HG02763 (cell line): ENCODE data around the gene AGL.
"Not testable (repeated sequence)": the region's sequence is repeated elsewhere in the genome, so short reads cannot be mapped to it uniquely, and the experiment has no call there.

Experiments
- ATAC-seq: cut with Tn5 transposase; IDR thresholded peaks from one replicate; pipeline ENCODE4 v1.9.1; 2021; ENCODE audit warnings: mild to moderate bottlenecking, moderate library complexity; ENCODE audit not compliant: unreplicated experiment

Gene AGL

GRCh38 chr1:99849744-99850458 is at the start of gene AGL:
AGL (plus strand) TSS chr1:99850361; CDS start chr1:99851043, 682 bp downstream.
- ATAC-seq = peak; percentile 99

DNA sequence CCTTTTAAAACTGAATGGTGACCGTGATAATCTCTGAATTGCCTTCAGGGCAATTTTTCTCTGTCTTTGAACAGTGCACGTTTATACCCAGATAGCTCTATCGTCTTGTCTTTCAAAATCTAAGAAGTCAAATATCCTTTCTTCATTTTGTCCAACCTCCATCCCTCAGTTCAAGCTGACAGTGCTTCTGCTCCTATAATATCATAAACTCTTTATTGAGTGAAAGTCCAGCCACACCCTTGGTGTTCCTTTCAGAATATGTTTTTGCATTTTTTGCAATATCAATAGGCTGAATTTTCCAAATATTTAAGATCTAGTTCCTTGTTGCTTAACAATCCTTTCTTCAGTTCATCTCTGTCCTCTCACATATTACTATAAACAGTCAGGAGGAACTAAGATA is 48.6 kb upstream of the AGL start:
- ATAC-seq = no peak

DNA sequence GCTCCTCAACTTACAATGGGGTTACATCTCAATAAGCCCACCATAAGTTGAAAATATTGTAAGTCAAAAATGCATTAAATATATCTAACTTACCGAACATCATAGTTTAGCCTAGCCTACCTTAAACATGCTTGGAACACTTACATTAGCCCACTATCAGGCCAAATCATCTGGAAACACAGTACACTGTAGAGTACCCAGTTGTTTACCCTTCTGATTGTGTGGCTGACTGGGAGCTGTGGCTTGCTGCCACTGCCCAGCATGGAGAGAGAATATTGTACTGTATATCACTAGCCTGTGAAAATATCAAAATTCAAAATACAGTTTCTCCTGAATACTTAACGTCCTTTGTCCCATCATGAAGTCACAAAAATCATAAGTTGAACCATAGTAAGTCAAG is 43.3 kb upstream of the AGL start:
- ATAC-seq = no peak

DNA sequence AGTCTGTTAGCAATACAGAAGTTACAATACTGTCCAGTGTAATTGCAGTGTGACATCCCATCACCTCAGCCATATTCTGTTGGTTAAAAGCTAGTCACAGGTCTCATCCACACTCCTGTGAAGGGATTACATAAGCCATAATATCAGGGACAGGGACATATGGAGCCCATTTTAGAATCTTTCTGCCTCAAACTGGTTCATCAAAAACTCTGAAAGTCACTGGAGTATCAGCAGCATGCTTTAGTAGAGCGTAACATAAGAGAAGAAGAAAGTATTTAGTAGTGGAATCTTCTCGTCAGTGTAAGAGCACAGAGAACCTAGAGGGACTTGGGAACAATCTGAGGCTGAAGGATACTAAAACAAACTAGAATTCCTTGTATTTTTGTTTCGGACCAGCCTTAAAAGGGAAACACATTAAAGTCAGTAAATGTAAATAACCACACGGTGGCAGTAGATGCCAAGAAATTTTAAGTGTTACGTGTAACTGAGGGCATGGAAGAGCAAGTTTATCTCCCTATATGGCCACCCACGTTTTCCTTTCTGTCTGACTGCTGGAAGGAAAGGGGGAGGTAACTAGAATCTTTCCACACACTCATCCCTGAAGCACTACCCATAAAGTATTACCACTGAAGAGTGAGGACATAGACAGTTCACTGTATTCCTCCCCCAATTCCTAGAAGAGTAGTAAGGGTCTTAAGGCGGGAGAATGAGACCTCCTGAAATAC is 41.6 kb upstream of the AGL start:
- peak; percentile 85 for ATAC-seq

DNA sequence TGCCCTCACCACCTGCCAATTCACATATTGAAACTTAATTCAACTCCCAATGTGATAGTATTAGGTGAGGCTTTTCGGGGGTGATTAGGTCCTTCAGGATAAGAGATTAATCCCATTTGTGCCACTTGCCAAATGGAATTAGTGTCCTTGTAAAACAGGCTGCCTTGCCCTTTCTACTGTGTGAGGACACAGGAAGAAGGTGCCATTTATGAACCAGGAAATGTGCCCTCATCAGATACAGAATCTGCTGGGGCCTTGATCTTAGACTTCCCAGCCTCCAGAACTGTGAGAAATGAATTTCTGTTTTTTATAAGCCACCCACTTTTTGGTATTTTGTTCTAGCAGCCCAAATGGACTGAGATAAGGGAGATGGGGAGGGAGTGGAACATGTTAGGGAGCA is 39.1 kb upstream of the AGL start:
- ATAC-seq = no peak

DNA sequence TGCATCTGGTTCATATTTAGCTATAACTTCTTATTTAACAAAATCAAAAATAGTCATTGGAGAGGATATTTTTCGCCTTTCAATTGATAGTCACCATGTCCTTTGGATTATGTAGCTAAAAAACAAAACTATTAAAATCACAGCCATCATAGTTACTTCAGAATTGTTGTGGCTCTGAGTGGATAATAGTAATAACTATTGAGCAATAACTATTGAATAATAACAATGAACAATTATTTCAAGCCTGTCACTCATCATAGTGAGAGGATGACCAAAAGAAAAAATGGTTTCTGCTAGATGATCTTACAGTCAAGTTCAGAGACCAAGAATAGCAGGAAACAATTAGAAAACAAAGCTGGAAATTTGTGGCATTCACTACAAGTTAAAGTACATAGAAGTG is 38.4 kb upstream of the AGL start:
- no peak for ATAC-seq

GRCh38 chr1:99814373-99814900 is 35.7 kb upstream of the AGL start:
- ATAC-seq = no peak

DNA sequence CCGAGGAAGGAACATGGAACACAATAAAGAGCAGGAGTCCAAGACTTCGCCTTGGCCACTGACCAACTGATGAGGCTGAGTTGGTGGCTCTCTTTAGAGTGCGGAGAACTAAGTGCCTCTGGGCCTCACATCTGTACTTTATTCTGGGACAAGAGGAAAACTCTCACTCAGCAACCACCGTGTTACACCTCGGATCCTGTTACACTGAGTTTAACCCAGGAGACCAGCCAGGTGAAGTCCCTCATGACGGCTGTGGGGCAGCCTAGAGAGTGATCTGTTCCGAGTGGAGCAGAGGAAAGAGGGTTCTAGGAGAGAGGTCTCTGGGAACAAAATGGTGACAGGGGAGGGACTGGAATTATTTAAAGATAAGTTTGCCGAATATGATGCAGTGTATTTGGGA is 33.5 kb upstream of the AGL start:
- no peak for ATAC-seq

- no peak for ATAC-seq
Measured at GRCh38 chr1:99818063-99818699, 32.0 kb upstream of the AGL start.

GRCh38 chr1:99820546-99820945 is 29.6 kb upstream of the AGL start:
- peak; percentile 89 for ATAC-seq

- no peak for ATAC-seq
Measured at GRCh38 chr1:99825098-99825497, 25.1 kb upstream of the AGL start.

DNA sequence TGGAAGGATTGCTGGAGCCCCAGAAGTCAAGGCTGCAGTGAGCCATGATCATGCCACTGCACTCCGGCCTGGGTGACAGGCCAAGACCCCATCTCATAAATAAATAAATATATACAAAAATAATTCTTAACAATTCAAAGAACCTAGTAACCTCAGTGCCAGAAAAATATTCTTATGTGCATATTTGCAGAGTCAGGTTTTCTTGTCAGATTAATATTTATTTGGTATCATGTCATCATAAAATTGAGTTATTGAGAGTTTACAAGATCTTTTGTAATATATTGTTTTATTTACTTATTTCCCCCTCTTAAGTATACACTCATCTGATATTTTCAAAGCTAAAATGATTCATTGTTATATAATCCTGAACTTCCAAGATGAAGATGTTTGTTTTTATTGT is 24.5 kb upstream of the AGL start:
- ATAC-seq = no peak

DNA sequence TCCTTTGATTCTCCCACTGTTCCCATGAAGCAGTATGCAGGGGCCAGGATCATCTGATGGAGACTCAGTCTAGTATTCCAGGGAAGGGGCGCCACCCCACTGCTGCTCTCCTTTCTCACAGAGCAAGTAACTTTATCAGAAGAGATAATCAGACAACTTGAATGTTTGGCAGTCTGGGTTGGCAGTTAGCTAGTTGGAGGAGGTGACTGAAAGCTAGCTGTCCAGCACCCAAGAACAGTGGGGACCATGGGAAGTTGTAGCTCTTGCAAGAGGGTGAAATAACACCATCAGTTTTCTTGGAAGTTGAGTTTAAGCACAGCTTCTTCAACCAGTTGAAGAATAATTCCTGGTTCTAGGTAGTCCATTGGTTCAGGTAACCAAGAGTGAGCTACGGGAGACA is 22.2 kb upstream of the AGL start:
- no peak for ATAC-seq

- ATAC-seq = no peak
Measured at GRCh38 chr1:99829269-99829668, 20.9 kb upstream of the AGL start.

- ATAC-seq = not testable (repeated sequence)
Measured at GRCh38 chr1:99833911-99834310, 16.2 kb upstream of the AGL start.

- ATAC-seq = not testable (repeated sequence)
Measured at GRCh38 chr1:99836171-99837103, 13.7 kb upstream of the AGL start.

DNA sequence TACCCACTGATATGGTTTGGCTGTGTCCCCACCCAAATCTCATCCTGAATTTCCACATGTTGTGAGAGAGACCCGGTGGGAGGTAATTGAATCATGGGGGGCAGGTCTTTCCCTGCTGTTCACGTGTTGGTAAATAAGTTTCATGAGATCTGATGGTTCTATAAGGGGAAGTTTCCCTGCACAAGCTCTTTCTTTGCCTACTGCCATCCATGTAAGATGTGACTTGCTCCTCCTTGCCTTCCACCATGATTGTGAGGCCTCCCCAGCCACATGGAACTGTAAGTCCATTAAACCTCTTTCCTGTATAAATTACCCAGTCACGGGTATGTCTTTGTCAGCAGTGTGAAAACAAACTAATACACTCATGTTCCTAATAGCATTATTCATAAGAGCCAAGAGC is 9.8 kb upstream of the AGL start:
- ATAC-seq = not testable (repeated sequence)

DNA sequence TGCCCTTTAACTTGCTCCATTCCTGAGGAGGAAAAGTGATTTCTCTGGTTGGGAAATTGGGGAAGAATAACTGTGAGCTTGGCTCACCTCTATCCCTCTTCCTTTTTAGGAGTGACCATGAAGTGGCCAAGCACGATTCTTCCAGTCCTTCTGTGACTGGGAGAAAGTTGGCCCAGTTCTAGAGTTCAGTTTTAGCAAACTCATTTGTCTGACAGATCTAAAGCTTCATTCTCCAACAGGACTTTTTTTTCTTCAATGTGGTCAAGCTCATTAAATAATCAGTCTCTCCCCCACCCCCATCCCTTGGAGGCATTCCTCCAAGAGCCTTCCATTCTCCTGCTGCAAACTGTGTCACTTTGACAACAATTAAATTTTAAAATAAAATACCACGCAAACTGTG is 6.4 kb upstream of the AGL start:
- no peak for ATAC-seq

- ATAC-seq = not testable (repeated sequence)
Measured at GRCh38 chr1:99845201-99845600, 5.0 kb upstream of the AGL start.

DNA sequence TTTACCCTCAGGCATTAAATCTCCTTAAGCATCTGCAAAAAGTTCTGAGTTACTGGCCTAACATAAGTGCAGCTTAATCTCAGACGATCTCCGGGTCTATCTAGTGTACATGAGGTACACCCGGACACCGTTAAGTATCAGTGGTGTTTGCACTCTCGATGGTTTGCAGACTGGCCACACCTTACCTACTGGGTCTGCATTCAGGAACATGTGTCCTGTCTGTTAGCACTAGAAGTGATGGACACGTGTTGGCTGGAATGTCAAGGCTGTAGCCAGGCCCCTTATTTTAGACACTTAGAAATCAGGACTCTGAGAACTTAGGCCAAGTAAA is 783 bp upstream of the AGL start:
- no peak for ATAC-seq
